GM19240 (cell line): ENCODE measurements around the gene AMMECR1.

ENCODE experiments used
- DNase-seq: peaks from one replicate; pipeline ENCODE4 v3.0.0; 2011; ENCODE audit warnings: low spot score; ENCODE audit not compliant: insufficient read length

AMMECR1 gene

GRCh38 chrX:110311437-110312230 lies 6.3 kb downstream of the AMMECR1 start:
- DNase-seq = no peak

DNA sequence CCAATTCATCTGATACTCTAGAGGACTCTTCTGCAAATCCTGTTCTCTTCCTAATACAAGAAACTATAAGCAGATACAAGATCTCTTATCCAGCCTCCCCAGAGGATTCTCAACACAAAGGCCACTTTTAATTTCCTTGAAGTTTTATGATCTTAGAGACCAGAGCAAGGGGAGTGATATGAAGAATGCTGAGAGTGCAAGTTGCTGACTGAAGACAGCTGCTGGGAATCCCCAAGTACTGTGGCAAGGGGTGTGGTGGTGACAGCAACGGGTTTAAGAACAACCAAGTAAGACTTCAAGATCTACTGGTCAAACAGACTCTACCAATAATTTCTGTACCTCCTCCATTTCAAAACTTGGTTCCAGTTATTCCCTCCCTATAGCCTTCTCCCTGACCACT lies 7.0 kb downstream of the AMMECR1 start:
- DNase-seq = no peak

DNA sequence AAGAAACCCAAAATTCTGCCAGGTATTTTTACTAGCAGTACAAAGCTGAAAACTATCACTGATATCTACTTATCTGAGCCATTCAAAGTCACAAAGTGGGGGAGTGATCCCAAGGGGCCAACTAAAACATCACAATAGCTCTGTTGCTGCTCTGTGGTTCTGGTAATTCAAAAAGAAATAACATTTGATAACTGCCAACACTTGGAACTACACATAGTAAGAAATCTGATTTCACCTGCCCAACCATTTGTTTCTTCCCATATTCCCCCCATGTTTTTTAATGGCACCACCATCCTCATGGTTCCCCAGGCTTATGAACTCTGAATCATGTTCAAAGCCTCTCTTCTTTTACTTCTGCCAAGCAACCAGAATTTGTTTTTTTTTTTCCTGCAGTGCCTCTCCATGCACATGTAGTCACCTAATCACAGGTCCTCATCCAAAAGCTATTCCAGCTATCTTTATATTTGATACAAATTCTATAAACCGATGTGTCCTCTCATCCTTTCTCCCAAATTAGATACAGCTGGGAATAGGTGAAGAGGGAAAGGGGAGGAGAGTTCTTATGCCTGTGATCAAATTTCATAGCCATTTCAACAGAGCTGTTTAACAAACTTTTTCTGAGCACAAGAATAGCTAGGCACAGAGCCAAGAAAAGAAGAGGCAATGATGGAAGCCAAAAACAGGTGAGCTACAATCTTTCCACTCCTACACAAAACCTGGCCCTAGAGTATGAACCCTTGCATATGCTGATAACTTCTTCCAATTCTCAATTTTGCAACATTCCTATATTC lies 7.7 kb downstream of the AMMECR1 start:
- DNase-seq = no peak

GRCh38 chrX:110308220-110308619 lies 9.7 kb downstream of the AMMECR1 start:
- DNase-seq = no peak

DNA sequence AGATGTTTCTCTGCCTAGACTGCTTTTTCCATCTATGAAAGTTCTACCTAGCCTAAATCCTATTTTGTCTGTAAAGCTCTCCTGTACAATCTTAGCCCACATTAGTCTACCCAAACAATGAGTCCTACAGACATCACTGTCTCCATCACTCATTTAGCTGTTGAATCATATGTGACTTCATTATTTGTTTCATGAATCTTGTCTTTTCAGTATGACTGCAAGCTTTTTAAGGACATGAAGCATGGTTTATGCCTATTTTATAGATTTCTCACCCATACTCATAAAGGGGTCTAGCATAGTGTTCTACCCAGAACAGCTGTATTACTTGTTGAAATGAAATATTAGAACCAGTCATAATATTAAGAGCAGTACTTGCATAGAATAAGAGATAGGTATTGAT lies 13.0 kb downstream of the AMMECR1 start:
- no peak for DNase-seq

DNA sequence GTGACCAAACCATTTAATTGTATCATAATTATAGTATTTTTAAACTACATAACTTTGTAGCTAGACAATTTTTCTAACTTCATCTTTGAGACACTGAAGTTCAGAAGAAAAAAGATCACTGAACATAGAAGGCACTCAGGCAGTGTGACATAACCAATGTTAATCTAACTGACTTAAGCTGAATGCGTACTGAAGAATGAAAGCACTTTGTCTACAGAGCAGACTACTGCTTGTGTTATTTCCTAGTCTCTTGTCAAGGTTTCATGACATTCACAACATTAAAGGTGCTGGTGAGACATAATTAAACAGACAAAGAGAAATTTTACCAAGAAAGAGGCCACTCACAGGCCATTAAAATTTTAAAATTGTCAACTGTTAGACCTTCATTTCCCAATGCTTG lies 13.5 kb downstream of the AMMECR1 start:
- no peak for DNase-seq

- DNase-seq = no peak
Measured at GRCh38 chrX:110302975-110303374, 14.9 kb downstream of the AMMECR1 start.

DNA sequence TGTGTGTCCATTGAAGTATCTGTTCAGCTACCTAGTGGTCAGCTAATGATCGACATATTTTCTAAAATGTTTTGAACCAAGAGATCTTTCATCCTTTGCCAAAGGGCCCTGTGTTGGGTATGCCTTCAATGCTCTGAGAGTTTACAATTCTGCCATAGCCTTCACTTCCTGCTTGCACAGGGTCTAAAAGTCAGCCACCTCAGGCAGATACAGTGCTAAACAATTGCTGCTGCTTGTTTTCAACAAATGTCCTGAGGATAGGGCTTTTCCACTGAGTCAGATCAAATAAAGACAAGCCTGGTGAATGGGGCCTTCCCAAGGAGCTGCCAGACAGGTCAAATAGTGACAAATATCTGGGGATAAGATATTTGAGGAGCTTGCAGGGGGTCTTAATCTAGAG lies 16.7 kb downstream of the AMMECR1 start:
- DNase-seq = no peak

GRCh38 chrX:110294087-110294486 lies 23.8 kb downstream of the AMMECR1 start:
- DNase-seq = no peak

DNA sequence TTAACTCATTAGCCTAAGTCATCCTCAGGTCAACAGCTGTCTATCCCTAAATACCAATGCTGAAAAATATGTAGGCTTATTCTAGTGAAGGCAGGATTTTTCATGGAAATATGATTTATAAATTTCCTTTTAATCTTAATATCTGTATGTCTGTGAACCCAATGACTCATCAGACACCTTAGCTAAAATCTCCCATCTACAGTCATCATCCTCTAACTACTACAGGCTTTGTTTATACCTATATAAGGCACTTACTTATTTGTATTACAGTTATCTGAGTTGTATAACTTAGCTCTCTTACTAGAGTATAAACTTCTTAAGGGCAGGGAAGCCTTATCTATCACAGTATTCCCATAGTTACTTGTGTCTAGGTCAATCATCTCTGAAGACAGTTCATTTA lies 24.2 kb downstream of the AMMECR1 start:
- no peak for DNase-seq

GRCh38 chrX:110287605-110288004 lies 30.3 kb downstream of the AMMECR1 start:
- no peak for DNase-seq

DNA sequence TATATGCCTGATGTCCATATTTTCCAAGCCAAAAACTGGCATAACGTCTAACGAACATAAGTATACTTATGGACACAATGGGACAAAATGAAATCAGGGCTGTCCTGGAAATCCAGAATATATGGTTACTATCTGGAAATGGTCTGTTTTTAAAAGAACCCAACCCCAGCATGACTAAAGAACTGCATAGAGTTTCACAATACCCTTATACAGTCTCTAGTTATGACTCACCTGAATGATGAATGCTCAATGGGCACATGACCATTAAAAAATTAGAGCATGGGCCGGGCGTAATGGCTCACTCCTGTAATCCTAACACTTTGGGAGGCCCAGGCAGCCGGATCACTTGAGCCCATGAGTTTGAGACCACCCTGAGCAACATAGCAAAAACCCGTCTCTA lies 31.8 kb downstream of the AMMECR1 start:
- no peak for DNase-seq

DNA sequence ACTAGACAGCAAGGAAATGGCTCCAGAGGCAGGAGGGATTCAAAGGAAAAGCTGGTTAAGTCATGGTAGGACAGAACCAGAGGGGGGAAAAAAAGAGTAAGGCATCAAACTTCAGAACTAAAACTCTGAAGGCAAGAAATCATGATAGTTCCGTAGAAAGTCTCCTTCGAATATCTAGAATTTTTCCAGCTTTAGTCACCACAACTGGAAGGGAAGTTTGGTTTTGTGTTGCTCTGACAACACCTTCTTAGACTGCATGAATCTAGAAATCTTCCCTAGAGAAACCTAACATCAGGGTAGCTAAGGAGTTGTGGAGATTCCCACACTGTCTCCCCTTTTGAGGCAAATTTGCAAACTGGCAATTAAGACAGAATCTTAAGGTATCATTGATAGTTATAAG lies 33.7 kb downstream of the AMMECR1 start:
- DNase-seq = no peak

DNA sequence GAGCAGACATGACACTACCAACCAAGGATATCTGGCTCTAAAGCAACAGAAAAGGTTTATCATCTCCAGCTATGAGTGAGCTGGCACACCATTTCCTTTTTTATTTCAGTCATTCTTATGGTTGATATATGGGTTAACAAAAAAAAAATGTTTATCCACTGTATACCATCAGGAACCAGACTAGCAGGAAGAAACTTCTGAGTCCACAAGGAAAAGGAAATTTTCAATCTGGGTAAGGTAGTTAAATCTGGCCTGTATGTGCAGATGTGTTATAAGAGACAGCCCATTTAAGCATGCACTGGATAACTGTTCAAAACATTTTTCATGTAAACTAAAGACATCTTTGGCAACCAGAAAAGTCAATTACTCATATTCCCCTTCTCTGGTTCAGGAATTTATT lies 35.0 kb downstream of the AMMECR1 start:
- DNase-seq = no peak

DNA sequence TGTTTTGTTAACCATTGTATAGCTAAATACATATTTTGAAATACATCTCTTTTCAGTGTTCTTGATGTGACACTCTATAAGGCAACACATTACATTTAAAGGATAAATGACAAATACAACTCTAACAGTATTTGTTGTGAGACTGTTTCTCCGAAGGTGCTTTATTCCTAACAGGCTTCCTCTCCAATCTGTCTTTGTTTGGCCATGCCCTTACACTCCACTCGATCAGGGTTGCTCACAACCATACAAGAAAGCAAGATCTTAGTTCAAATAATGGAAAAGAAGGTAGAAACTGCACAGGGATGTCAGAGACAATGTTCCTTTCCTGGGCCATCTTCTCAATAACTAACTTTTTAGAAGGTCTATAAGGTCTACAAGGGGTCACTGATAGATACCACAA lies 36.5 kb downstream of the AMMECR1 start:
- DNase-seq = no peak

GRCh38 chrX:110280954-110281353 lies 36.9 kb downstream of the AMMECR1 start:
- DNase-seq = no peak

- DNase-seq = no peak
Measured at GRCh38 chrX:110277609-110278008, 40.3 kb downstream of the AMMECR1 start.

DNA sequence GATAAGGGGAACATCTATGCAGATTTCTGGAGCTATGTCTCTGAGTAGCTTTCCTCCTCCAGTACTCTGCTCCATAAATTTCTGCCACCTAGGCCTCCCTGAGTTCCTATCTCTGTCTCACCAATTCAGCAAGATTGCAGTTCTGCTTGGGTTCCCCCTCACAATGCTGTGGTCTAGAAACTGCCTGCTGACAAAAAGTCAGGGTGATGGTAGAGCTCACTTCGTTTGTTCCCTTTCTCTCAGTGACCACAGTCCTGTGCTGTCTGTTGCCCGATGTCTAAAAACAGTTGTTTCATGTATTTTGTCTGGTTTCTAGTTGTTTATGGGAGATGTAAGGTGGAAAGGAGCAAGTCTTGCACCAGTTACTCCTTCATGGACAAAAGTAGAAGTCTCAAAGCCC lies 41.1 kb downstream of the AMMECR1 start:
- DNase-seq = peak; percentile 1

GRCh38 chrX:110268886-110269285 lies 49.0 kb downstream of the AMMECR1 start:
- DNase-seq = no peak

DNA sequence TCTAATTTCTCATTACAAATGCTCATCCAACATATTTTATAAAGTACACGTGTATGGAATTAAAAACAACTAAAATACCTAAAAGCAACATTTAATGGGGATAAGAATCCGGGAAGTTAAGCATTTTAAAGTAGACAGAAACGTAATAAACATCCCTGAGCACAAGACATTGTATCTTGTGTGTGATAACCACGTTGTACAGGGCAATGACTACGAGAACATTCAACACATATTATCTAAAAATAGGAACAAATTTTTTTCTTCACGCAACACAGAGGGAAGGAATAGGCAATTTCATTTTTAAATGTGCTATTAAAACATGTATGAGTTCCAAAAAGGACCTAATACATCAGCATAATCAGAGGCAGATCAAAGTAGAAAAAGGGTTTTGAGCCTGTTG lies 49.5 kb downstream of the AMMECR1 start:
- DNase-seq = no peak

- DNase-seq = no peak
Measured at GRCh38 chrX:110267874-110268273, 50.0 kb downstream of the AMMECR1 start.

GRCh38 chrX:110265661-110266060 lies 52.2 kb downstream of the AMMECR1 start:
- no peak for DNase-seq

GRCh38 chrX:110259117-110259516 lies 58.8 kb downstream of the AMMECR1 start:
- no peak for DNase-seq
